GM19193 (cell line): ENCODE results near the gene SOX11.

Experiments used
- POLR2A ChIP-seq: IDR thresholded peaks from 4 replicates; pipeline ENCODE4 v1.6.1; 2011; ENCODE audit not compliant: insufficient read depth, insufficient read length; ENCODE audit errors: extremely low read depth

The SOX11 gene

DNA sequence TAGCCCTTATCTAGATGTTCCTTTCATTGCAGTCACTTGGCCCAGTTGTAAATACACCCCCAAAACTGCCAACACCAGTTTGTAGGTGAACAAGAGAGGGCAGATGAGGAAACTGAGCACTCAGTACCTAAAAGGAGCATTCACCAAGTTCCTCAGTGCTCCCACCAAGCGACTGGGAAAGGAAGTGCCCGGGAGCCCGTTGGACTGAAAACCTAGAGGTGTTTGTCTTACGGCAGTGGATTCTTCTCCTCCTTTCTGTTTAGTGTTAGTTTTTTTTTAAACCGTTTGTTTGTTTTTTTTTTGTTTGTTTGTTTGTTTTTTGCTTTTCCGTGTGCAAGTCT is 43.3 kb downstream of the SOX11 start:
- TF ChIP-seq POLR2A, result no peak

DNA sequence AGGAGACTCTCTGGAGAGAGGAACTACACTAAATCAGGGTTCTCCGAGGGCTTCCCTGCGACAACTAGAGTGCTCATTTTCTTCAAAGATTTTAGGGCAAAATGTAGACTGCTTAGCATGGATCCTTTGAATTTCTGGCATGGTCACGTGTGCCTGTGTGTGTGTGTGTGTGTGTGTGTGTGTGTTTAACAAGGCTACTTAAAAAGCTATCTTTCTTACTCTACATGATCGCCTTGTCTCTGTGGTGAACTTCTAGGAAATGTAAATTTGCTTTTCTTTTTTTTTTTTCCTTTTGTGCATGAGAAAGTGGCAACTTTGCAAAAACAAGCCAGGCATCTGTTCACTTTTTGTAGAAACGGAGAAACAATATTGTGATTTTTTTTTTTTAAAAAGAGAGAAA is 43.9 kb downstream of the SOX11 start:
- no peak for TF ChIP-seq POLR2A

DNA sequence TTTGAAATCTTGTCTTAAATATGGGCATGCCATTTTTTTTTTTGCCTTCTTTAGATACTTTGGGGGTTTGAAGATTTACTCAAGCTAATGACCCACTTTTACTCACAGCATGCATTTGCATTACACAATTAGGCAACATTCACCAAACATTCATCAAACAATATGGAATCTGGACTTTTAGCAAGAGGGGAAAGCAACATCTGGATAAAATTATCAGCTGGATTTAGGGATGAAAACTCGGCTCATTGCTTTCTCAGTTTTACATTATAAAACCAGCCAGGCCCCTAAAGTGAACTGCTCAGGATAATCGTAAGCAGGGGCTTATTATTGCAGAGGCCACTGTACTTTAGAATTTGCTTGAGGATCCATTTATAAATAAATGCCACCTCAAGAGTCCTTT is 44.7 kb downstream of the SOX11 start:
- TF ChIP-seq POLR2A, result no peak

DNA sequence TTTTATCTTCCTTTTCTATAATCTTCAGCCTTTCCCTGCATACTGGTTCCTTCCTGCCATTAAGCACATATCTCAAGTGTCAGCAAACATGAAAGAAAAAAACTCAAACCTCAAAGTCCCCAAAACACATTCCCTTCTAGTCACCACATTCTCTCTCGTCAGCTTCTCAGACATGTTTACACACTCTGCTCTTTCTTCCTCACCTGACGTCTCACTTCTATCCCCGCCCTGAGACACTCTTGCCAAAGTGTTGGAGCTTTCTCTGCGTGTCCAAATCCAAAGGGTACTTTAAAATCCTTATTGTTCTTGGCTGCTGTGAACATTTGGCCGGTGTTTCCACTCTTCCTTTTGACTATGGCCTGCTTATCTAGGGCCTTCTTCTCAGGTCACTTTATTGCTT is 47.9 kb downstream of the SOX11 start:
- TF ChIP-seq POLR2A, result no peak

DNA sequence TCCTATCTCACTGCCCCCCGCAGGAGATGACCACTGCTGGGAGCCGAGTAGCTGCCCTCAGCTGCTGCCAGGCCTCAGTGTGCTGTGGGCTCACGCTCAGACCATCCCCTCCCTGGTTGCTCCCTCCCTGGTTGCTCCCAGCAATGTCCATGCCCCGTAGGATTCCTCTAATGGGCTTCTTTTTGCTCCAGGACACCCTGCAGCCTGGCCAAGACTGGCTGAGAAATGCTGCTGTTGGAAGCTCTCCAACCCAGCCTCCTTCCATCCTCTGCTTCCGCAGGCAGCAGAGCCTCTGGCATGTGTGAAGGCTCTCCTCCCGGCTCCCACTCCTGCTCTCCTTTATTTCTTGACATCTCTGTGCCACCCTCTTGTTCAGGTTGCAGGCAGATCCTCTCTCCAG is 48.6 kb downstream of the SOX11 start:
- TF ChIP-seq POLR2A, result no peak

DNA sequence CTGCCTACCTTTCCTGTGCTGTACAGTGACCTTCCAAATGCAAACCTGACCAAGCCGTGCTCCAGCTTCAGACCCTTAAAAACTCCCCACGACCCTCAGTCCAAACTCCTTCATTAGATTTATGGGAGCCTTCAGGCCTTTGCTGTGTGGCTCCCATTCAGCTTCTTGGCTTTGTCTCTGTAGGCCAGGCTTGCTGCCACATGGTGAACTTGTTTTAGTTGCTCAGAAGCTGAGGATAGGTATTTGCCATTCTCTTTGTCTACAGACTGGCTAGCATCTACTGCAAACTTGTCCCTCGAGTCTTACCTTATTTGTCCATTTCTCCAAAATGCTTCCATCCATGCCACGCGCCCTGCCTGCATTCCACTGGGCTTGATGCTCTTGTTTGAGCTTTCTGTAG is 49.1 kb downstream of the SOX11 start:
- TF ChIP-seq POLR2A, result no peak

DNA sequence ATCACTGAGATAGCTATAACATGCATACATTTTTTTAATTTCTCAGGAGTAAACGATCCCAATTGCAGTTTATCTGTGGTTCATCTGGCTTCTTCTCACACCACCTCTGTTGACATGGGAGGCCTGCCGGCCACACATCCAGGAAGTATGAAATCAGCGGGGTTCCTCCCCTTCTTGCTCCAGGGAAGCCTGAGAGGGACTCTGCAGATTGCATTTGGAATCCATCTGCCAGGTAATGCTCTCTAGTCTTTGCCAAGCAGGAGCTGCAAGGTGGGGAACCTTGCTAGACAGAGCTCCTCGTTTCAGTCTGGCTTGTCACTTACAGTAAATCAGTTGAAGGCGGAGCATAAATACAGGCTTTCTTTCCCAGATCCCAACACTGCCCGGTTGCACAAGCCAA is 49.9 kb downstream of the SOX11 start:
- TF ChIP-seq POLR2A, result no peak

DNA sequence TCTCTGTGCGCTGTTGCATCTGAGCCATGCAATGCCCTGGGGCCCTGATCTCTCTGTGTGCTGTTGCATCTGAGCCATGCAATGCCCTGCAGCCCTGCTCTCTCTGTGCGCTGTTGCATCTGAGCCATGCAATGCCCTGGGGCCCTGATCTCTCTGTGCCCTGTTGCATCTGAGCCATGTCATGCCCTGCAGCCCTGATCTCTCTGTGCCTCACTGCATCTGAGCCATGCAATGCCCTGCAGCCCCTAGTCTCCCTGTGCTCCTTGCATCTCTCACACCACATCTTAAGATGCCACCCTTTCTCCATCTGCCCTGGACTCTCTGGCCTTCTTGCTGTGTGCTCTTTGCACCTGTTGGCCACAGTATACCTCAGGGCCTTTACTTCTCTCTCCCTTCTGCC is 56.2 kb downstream of the SOX11 start:
- no peak for TF ChIP-seq POLR2A

DNA sequence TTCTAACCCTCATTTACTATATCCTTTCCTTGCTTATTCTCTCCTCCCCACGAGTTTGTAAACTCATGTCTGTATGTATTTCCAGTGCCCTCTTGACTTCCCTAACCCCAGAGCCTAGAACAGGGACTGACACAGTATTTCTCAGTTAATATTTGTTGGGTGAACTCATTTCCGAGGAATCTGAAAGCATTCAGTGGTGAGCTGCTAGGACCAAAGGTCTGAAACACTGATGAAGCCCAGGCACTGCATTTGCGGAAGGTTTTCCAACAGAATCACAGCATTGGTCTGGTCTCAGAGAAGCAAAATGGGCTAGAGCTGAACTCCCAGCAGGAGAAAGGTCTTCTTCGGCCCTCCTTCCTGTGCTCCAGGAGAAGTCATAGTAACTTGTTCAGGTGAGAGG is 56.8 kb downstream of the SOX11 start:
- TF ChIP-seq POLR2A, result no peak

DNA sequence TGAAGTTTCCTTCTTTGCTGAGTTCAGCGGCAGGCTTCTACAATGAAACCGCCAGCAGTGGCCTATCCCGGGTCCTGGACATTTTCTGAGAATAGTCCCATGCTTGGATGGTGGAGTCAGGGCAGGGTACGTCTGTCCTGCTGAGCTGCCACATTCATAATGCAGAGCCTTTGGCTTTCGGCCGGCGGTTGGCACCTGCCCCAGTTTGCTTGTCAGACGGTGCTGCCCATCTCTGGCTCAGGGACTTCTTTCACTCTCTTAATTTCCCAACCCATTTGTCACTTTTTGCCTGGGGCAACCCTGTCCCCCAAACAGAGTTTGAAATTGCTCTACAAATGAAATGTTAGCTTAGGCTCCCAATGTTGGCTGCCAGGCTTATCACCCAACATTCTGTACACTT is 57.2 kb downstream of the SOX11 start:
- no peak for TF ChIP-seq POLR2A
